ENCODE data around the gene TNIK.

Gene TNIK

GRCh38 chr3:171234298-171235010, 225.8 kb downstream of the TNIK start:
- DNase-seq (ENCODE audit: insufficient read length, low spot score) (no peak), FAIRE-seq (no peak)
- TF ChIP-seq POLR2A (IDR thresholded peaks at IDR 0.05; ENCODE audit: low read depth, low read length) (no peak), TAF1 (IDR thresholded peaks at IDR 0.05; ENCODE audit: low read depth, low read length) (no peak), POU2F2 (IDR thresholded peaks at IDR 0.05; ENCODE audit: low read depth, low read length) (no peak), SPI1 (IDR thresholded peaks at IDR 0.05; ENCODE audit: low read depth, low read length) (no peak), POLR2AphosphoS5 (IDR thresholded peaks at IDR 0.05; ENCODE audit: low read depth, low read length) (no peak), PAX5 (IDR thresholded peaks at IDR 0.05; ENCODE audit: insufficient read depth, low read length, severe bottlenecking) (no peak)

- FAIRE-seq (peak; percentile 20), DNase-seq (ENCODE audit: insufficient read length, low spot score) (no peak)
- no peak for TF ChIP-seq TAF1 (IDR thresholded peaks at IDR 0.05; ENCODE audit: low read depth, low read length)
- TF ChIP-seq POLR2A (IDR thresholded peaks at IDR 0.05; ENCODE audit: low read depth, low read length), result no peak
- TF ChIP-seq SPI1 (IDR thresholded peaks at IDR 0.05; ENCODE audit: low read depth, low read length), result no peak
- TF ChIP-seq POU2F2 (IDR thresholded peaks at IDR 0.05; ENCODE audit: low read depth, low read length), result no peak
- no peak for TF ChIP-seq PAX5 (IDR thresholded peaks at IDR 0.05; ENCODE audit: insufficient read depth, low read length, severe bottlenecking)
- TF ChIP-seq POLR2AphosphoS5 (IDR thresholded peaks at IDR 0.05; ENCODE audit: low read depth, low read length), result no peak
Measured at GRCh38 chr3:171231361-171231760, 228.8 kb downstream of the TNIK start.

GRCh38 chr3:171230865-171231264, 229.3 kb downstream of the TNIK start:
- DNase-seq (ENCODE audit: insufficient read length, low spot score) (no peak), FAIRE-seq (no peak)
- TF ChIP-seq POU2F2 (IDR thresholded peaks at IDR 0.05; ENCODE audit: low read depth, low read length), result no peak
- no peak for TF ChIP-seq PAX5 (IDR thresholded peaks at IDR 0.05; ENCODE audit: insufficient read depth, low read length, severe bottlenecking)
- TF ChIP-seq POLR2A (IDR thresholded peaks at IDR 0.05; ENCODE audit: low read depth, low read length), result no peak
- no peak for TF ChIP-seq SPI1 (IDR thresholded peaks at IDR 0.05; ENCODE audit: low read depth, low read length)
- no peak for TF ChIP-seq TAF1 (IDR thresholded peaks at IDR 0.05; ENCODE audit: low read depth, low read length)
- no peak for TF ChIP-seq POLR2AphosphoS5 (IDR thresholded peaks at IDR 0.05; ENCODE audit: low read depth, low read length)

- DNase-seq (ENCODE audit: insufficient read length, low spot score) (no peak), FAIRE-seq (peak; percentile 31)
- no peak for TF ChIP-seq TAF1 (IDR thresholded peaks at IDR 0.05; ENCODE audit: low read depth, low read length)
- TF ChIP-seq PAX5 (IDR thresholded peaks at IDR 0.05; ENCODE audit: insufficient read depth, low read length, severe bottlenecking), result no peak
- TF ChIP-seq POLR2A (IDR thresholded peaks at IDR 0.05; ENCODE audit: low read depth, low read length), result no peak
- no peak for TF ChIP-seq SPI1 (IDR thresholded peaks at IDR 0.05; ENCODE audit: low read depth, low read length)
- no peak for TF ChIP-seq POLR2AphosphoS5 (IDR thresholded peaks at IDR 0.05; ENCODE audit: low read depth, low read length)
- TF ChIP-seq POU2F2 (IDR thresholded peaks at IDR 0.05; ENCODE audit: low read depth, low read length), result no peak
Measured at GRCh38 chr3:171229173-171229572, 231.0 kb downstream of the TNIK start.

- DNase-seq (ENCODE audit: insufficient read length, low spot score) (no peak), FAIRE-seq (no peak)
- TF ChIP-seq PAX5 (IDR thresholded peaks at IDR 0.05; ENCODE audit: insufficient read depth, low read length, severe bottlenecking) (no peak), POLR2AphosphoS5 (IDR thresholded peaks at IDR 0.05; ENCODE audit: low read depth, low read length) (no peak), POLR2A (IDR thresholded peaks at IDR 0.05; ENCODE audit: low read depth, low read length) (no peak), SPI1 (IDR thresholded peaks at IDR 0.05; ENCODE audit: low read depth, low read length) (no peak), POU2F2 (IDR thresholded peaks at IDR 0.05; ENCODE audit: low read depth, low read length) (no peak), TAF1 (IDR thresholded peaks at IDR 0.05; ENCODE audit: low read depth, low read length) (no peak)
Measured at GRCh38 chr3:171228240-171228639, 232.0 kb downstream of the TNIK start.

- FAIRE-seq (no peak), DNase-seq (ENCODE audit: insufficient read length, low spot score) (no peak)
- TF ChIP-seq POLR2A (IDR thresholded peaks at IDR 0.05; ENCODE audit: low read depth, low read length) (no peak), POU2F2 (IDR thresholded peaks at IDR 0.05; ENCODE audit: low read depth, low read length) (no peak), SPI1 (IDR thresholded peaks at IDR 0.05; ENCODE audit: low read depth, low read length) (no peak), TAF1 (IDR thresholded peaks at IDR 0.05; ENCODE audit: low read depth, low read length) (no peak), POLR2AphosphoS5 (IDR thresholded peaks at IDR 0.05; ENCODE audit: low read depth, low read length) (no peak), PAX5 (IDR thresholded peaks at IDR 0.05; ENCODE audit: insufficient read depth, low read length, severe bottlenecking) (no peak)
Measured at GRCh38 chr3:171227828-171228227, 232.4 kb downstream of the TNIK start.

- DNase-seq (ENCODE audit: insufficient read length, low spot score) (no peak), FAIRE-seq (no peak)
- TF ChIP-seq PAX5 (IDR thresholded peaks at IDR 0.05; ENCODE audit: insufficient read depth, low read length, severe bottlenecking) (no peak), TAF1 (IDR thresholded peaks at IDR 0.05; ENCODE audit: low read depth, low read length) (no peak), POLR2A (IDR thresholded peaks at IDR 0.05; ENCODE audit: low read depth, low read length) (no peak), POU2F2 (IDR thresholded peaks at IDR 0.05; ENCODE audit: low read depth, low read length) (no peak), SPI1 (IDR thresholded peaks at IDR 0.05; ENCODE audit: low read depth, low read length) (no peak), POLR2AphosphoS5 (IDR thresholded peaks at IDR 0.05; ENCODE audit: low read depth, low read length) (no peak)
Measured at GRCh38 chr3:171227359-171227758, 232.8 kb downstream of the TNIK start.

GRCh38 chr3:171226794-171227193, 233.4 kb downstream of the TNIK start:
- DNase-seq (ENCODE audit: insufficient read length, low spot score), result no peak
- no peak for FAIRE-seq
- no peak for TF ChIP-seq POLR2A (IDR thresholded peaks at IDR 0.05; ENCODE audit: low read depth, low read length)
- TF ChIP-seq POU2F2 (IDR thresholded peaks at IDR 0.05; ENCODE audit: low read depth, low read length), result no peak
- TF ChIP-seq PAX5 (IDR thresholded peaks at IDR 0.05; ENCODE audit: insufficient read depth, low read length, severe bottlenecking), result no peak
- TF ChIP-seq TAF1 (IDR thresholded peaks at IDR 0.05; ENCODE audit: low read depth, low read length), result no peak
- no peak for TF ChIP-seq SPI1 (IDR thresholded peaks at IDR 0.05; ENCODE audit: low read depth, low read length)

- TF ChIP-seq TAF1 (IDR thresholded peaks at IDR 0.05; ENCODE audit: low read depth, low read length) (no peak), POLR2A (IDR thresholded peaks at IDR 0.05; ENCODE audit: low read depth, low read length) (no peak), SPI1 (IDR thresholded peaks at IDR 0.05; ENCODE audit: low read depth, low read length) (no peak), POLR2AphosphoS5 (IDR thresholded peaks at IDR 0.05; ENCODE audit: low read depth, low read length) (no peak), PAX5 (IDR thresholded peaks at IDR 0.05; ENCODE audit: insufficient read depth, low read length, severe bottlenecking) (no peak), POU2F2 (IDR thresholded peaks at IDR 0.05; ENCODE audit: low read depth, low read length) (no peak)
- FAIRE-seq, result no peak
- DNase-seq (ENCODE audit: insufficient read length, low spot score), result no peak
Measured at GRCh38 chr3:171225708-171226107, 234.5 kb downstream of the TNIK start.

All from GM12891 (cell line).